Neural progenitor cell (in vitro differentiated cells): ENCODE measurements around the gene DVL2. TPM values are rescaled to one million over a fixed set of nuclear protein-coding genes. Genes with fewer than 3 reads are reported as not detected.

Experiments used
- DNase-seq: peaks from one replicate; pipeline ENCODE4 v3.0.0-alpha.2; 2016; ENCODE audit warnings: low spot score
- H2AFZ ChIP-seq: fragments of 200-600 bp; sonication (generic); replicated peaks from 2 replicates; pipeline ENCODE4 v1.6.1; 2016; ENCODE audit warnings: antibody characterized with exemption
- H3F3A ChIP-seq: fragments of 200-600 bp; sonication (generic); 2 replicates; pipeline ENCODE4 v1.6.1; 2016; ENCODE audit warnings: antibody characterized with exemption, low read depth
- H3K27ac ChIP-seq: fragments of 200-600 bp; sonication (generic); 2 replicates; pipeline ENCODE4 v1.5.1; 2016; ENCODE audit warnings: mild to moderate bottlenecking
- H3K27me3 ChIP-seq: fragments of 200-600 bp; sonication (generic); 2 replicates; pipeline ENCODE4 v1.6.1; 2016; ENCODE audit warnings: mild to moderate bottlenecking, moderate library complexity
- H3K36me3 ChIP-seq: fragments of 200-600 bp; sonication (generic); 2 replicates; pipeline ENCODE4 v1.5.1; 2016
- H3K4me1 ChIP-seq: fragments of 200-600 bp; sonication (generic); 2 replicates; pipeline ENCODE4 v1.6.1; 2016; ENCODE audit warnings: mixed run types
- H3K4me2 ChIP-seq: fragments of 200-600 bp; sonication (generic); 2 replicates; pipeline ENCODE4 v1.6.1; 2016
- H3K4me3 ChIP-seq: fragments of 200-600 bp; sonication (generic); 2 replicates; pipeline ENCODE4 v1.5.1; 2016
- H3K79me2 ChIP-seq: fragments of 200-600 bp; sonication (generic); 2 replicates; pipeline ENCODE4 v1.6.1; 2016; ENCODE audit warnings: low read depth
- H3K9ac ChIP-seq: fragments of 200-600 bp; sonication (generic); 2 replicates; pipeline ENCODE4 v1.6.1; 2016
- H3K9me3 ChIP-seq: fragments of 200-600 bp; sonication (generic); 2 replicates; pipeline ENCODE4 v1.5.1; 2016; ENCODE audit warnings: low read depth
- H4K20me1 ChIP-seq: fragments of 200-600 bp; sonication (generic); 2 replicates; pipeline ENCODE4 v1.6.1; 2016; ENCODE audit warnings: low read depth
- H3K27ac Mint-ChIP-seq: 3 replicates; pipeline ENCODE4 v1.8.0; 2021; ENCODE audit warnings: mixed read lengths
- H3K27me3 Mint-ChIP-seq: 2 replicates; pipeline ENCODE4 v1.8.0; 2022; ENCODE audit warnings: low read depth, mild to moderate bottlenecking, inconsistent platforms, moderate library complexity, mixed read lengths; ENCODE audit not compliant: insufficient read depth
- H3K36me3 Mint-ChIP-seq: 3 replicates; pipeline ENCODE4 v1.8.0; 2021; ENCODE audit warnings: mixed read lengths
- H3K4me1 Mint-ChIP-seq: 3 replicates; pipeline ENCODE4 v1.8.0; 2021; ENCODE audit warnings: mixed read lengths
- H3K4me3 Mint-ChIP-seq: 3 replicates; pipeline ENCODE4 v1.8.0; 2021; ENCODE audit warnings: mild to moderate bottlenecking, moderate library complexity, mixed read lengths
- H3K9me3 Mint-ChIP-seq: 3 replicates; pipeline ENCODE4 v1.8.0; 2020; ENCODE audit warnings: mixed read lengths
- EZH2 ChIP-seq: fragments of 200-600 bp; sonication (generic); IDR thresholded peaks from 2 replicates; pipeline ENCODE4 v1.6.1; 2017; ENCODE audit warnings: antibody characterized with exemption, mild to moderate bottlenecking, moderate library complexity
- EZH2phosphoT487 ChIP-seq: fragments of 200-600 bp; sonication (generic); IDR thresholded peaks from 2 replicates; pipeline ENCODE4 v1.6.1; 2017; ENCODE audit warnings: antibody characterized with exemption
- total RNA-seq: library from RNA; depleted of rRNA; stranded (reverse); fragments of >200 nt; gene quantifications from 2 replicates; pipeline ENCODE4 v1.2.3, GENCODE V29; 2015; ENCODE audit warnings: low replicate concordance
- TF ChIP-seq, protein P1 (sequence below): fragments of 200-600 bp; sonication (generic); IDR thresholded peaks from 2 replicates; pipeline ENCODE4 v1.5.1; 2017; ENCODE audit warnings: antibody characterized with exemption, mild to moderate bottlenecking

Gene DVL2
- total RNA-seq, 1 donor from 2014 or later = 43.9 TPM

DNA sequence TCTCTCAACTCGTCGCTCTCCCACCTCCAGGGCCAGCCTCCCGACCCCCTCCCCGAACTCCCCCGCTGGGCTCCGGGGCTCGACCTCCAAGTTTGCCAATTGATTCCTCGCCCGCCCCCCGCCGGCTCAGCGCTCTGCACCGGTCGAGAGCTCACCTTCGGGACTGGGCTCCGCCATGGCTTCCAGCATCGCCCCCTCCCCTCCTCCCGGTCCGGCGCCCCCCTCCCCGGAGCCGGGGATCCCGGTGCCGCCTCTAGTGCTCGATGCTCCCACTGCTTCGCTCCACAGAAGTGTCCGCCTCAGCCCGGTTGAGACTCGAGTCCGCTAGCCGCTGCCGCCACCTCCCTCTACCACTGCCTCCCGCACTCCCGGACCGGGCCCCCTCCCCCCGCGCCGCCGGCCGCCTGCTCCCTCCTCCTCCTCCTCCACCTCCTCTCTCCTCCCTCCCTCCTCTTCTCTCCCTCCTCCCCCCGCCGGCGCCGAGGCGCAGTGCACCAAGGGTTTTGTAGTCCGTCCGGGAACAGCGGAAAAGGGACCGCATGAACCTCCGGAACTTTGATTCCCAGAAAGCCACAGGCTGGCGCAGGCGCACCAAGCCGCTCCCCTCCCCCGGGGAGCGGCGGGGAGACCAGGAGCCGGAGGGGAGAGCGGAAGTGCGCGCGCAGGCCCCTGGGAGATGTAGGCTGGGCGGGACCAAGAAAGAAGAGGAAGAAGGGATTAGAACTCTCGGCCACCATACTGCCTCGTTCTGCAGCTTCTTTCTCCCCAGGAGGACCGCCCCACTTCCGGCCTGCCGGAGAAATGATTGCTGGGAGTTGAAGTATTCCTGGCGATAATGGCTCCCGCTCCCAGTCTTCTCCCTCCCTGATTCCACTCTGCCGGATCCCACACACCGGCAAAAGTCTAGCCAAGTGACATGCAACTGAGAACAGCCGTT is 5.0 kb upstream of the DVL2 start, which contains the start of gene PHF23:
PHF23 (minus strand) TSS at position 367 of the 937 bp plus-strand sequence; CDS start at position 189, 178 bp downstream.
- peak within 1 kb of the TSS; percentile 64 for H3K27ac ChIP-seq
- DNase-seq = peak; percentile 100
- H3K9ac ChIP-seq = peak within 1 kb of the TSS; percentile 86
- H2AFZ ChIP-seq = no peak within 1 kb of the TSS
- peaks cover 18% of the 10 kb centered on the region for H3K4me1 ChIP-seq
- H3K79me2 ChIP-seq = peaks cover 69% of the 10 kb centered on the region
- no peaks in the 10 kb centered on the region for H3K27me3 ChIP-seq
- peak within 1 kb of the TSS; percentile 99 for H3K4me3 ChIP-seq
- H3F3A ChIP-seq = peaks cover 74% of the 10 kb centered on the region
- no peaks in the 10 kb centered on the region for H3K9me3 Mint-ChIP-seq
- peak within 1 kb of the TSS; percentile 94 for H3K27ac Mint-ChIP-seq
- H3K27me3 Mint-ChIP-seq = peaks cover 10% of the 10 kb centered on the region
- H3K36me3 Mint-ChIP-seq = peaks cover 24% of the 10 kb centered on the region
- H3K4me2 ChIP-seq = peak within 1 kb of the TSS; percentile 83
- TF ChIP-seq EZH2 = no peak
- TF ChIP-seq EZH2phosphoT487 = no peak
- TF ChIP-seq, protein P1, sequence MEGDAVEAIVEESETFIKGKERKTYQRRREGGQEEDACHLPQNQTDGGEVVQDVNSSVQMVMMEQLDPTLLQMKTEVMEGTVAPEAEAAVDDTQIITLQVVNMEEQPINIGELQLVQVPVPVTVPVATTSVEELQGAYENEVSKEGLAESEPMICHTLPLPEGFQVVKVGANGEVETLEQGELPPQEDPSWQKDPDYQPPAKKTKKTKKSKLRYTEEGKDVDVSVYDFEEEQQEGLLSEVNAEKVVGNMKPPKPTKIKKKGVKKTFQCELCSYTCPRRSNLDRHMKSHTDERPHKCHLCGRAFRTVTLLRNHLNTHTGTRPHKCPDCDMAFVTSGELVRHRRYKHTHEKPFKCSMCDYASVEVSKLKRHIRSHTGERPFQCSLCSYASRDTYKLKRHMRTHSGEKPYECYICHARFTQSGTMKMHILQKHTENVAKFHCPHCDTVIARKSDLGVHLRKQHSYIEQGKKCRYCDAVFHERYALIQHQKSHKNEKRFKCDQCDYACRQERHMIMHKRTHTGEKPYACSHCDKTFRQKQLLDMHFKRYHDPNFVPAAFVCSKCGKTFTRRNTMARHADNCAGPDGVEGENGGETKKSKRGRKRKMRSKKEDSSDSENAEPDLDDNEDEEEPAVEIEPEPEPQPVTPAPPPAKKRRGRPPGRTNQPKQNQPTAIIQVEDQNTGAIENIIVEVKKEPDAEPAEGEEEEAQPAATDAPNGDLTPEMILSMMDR = no peak
- H3K4me1 Mint-ChIP-seq = peaks cover 50% of the 10 kb centered on the region
- H3K4me3 Mint-ChIP-seq = peak within 1 kb of the TSS; percentile 99
- H4K20me1 ChIP-seq = peaks cover 28% of the 10 kb centered on the region
- H3K36me3 ChIP-seq = no peaks in the 10 kb centered on the region
- H3K9me3 ChIP-seq = no peaks in the 10 kb centered on the region

DNA sequence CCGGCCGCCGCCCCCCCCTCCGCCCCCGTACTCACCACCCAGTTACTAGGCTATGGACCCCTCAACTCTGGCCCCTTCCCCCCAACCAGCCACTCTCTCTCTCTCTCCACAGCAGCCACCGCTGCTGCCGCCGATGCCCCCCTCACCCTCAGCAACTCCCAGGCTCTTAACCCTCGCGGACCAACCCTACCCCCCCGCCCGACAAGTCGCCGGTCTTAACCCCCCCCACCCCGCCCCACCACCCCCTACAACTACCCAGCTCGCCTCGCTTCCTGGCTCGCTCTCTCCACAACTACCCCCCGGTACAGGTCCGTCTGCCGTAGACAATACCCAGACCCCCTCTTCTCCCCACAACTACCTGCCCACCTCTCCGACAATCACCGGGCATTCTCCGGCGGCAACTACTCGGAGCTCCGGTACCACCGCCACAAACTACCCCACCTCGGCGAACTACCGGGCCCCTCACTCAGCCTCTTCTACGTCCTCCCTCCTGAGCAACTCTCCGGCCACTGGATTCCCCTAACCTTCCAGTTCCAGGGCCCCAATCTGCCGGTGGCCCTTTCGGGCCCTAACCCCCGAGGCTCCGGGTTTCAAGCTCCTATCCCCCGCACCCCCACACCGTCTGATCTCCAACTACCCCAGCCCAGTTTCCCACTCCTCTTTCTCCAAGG is 4.2 kb upstream of the DVL2 start:
- peaks cover 73% of the 10 kb centered on the region for H3F3A ChIP-seq

DNA sequence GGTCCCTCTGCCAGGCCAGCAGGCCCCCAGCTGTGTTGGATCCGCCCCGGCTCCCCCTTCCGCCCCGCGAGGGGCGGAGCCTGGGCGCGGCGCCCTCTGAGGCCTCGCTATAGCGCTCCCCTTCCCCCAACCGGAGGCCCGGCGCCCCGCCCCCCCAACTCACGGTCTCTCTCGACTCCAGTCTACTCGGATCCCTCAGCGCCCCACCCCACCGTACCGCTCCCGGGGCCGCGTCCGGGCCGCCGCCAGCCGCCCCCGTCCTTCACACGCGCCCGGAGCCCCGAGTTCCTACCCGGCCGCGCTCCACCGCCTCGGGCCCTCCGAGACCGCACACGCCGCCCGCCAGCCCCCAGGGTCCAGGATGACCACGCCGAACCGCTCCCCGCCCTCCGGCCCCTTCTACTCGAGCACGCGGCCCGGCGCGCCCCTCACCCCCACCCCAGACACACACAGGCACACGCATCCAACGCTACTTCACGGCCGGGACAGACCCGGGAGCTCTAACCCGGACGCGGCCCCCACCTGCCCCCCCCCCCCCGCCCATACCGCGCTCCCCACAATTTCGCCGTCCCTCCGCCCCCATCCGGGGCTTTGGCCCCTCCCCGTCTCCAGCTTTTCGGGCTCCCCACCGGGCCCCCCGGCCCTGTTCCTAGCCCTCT is 3.6 kb upstream of the DVL2 start:
- Histone ChIP-seq H3K9me3 (no peaks in the 10 kb centered on the region), H3K9ac (peak overlapping the region; percentile 65), H3K4me1 (peaks cover 19% of the 10 kb centered on the region), H3K4me3 (peak overlapping the region; percentile 99), H3F3A (peaks cover 73% of the 10 kb centered on the region), H3K4me2 (peak overlapping the region; percentile 74), H3K27me3 (no peaks in the 10 kb centered on the region), H4K20me1 (peaks cover 32% of the 10 kb centered on the region), H3K27ac (peak overlapping the region; percentile 75), H3K79me2 (peaks cover 83% of the 10 kb centered on the region), H2AFZ (no peak overlapping the region), H3K36me3 (no peaks in the 10 kb centered on the region)
- Mint-ChIP-seq H3K27ac (no peak overlapping the region), H3K4me3 (peak overlapping the region; percentile 99), H3K36me3 (peaks cover 27% of the 10 kb centered on the region), H3K9me3 (no peaks in the 10 kb centered on the region), H3K4me1 (peaks cover 53% of the 10 kb centered on the region), H3K27me3 (peaks cover 15% of the 10 kb centered on the region)
- TF ChIP-seq EZH2 (no peak), EZH2phosphoT487 (no peak)
- TF ChIP-seq, protein P1 = no peak
- DNase-seq = peak; percentile 92

More for the DNA sequence above, 4.2 kb upstream of the DVL2 start:
- Mint-ChIP-seq H3K4me1 (peaks cover 53% of the 10 kb centered on the region), H3K27me3 (peaks cover 13% of the 10 kb centered on the region), H3K27ac (peak overlapping the region; percentile 94), H3K9me3 (no peaks in the 10 kb centered on the region), H3K36me3 (peaks cover 25% of the 10 kb centered on the region), H3K4me3 (peak overlapping the region; percentile 99)
- TF ChIP-seq EZH2 (no peak), EZH2phosphoT487 (no peak)
- TF ChIP-seq, protein P1 = no peak
- DNase-seq = peak; percentile 40
- Histone ChIP-seq H4K20me1 (peaks cover 28% of the 10 kb centered on the region), H3K4me3 (peak overlapping the region; percentile 99), H3K9me3 (no peaks in the 10 kb centered on the region), H2AFZ (no peak overlapping the region), H3K79me2 (peaks cover 76% of the 10 kb centered on the region), H3K27me3 (no peaks in the 10 kb centered on the region), H3K4me2 (peak overlapping the region; percentile 74), H3K4me1 (peaks cover 18% of the 10 kb centered on the region), H3K9ac (peak overlapping the region; percentile 86), H3K27ac (peak overlapping the region; percentile 64), H3K36me3 (no peaks in the 10 kb centered on the region)
